ENCODE measurements around the gene PNPLA5.

DNA sequence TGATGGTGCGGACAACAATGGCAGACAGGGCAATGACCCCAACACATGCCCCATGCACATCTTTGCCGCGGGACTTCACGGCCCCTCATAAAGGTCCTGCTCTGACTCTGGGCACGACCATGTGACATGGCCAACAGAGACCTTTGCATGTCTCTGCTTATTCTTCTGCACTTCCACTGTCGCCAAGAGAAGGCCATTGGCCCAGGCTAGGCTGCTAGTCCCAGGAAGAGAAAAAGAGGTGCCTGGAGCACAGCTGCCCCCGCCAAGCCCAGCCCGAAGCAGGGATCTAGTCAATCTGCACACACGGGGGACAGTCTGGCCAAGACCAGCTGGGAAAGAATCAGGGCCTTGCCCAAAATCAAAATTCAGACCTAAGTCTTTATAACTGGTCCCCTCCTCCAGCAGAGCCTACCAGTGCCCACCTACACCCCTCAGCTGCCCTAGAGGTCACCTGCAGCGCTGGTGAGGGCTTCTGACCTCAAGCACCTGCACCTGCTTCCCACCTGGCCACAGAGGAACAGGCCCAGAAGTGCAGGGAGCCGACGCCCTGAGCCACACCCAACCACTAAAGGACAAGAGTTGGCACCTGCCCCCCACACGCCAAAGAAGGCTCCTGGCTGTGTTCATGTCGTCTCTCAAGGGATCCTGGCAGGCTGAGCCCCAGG lies 37.6 kb downstream of the PNPLA5 start:
- TF ChIP-seq, protein P1, sequence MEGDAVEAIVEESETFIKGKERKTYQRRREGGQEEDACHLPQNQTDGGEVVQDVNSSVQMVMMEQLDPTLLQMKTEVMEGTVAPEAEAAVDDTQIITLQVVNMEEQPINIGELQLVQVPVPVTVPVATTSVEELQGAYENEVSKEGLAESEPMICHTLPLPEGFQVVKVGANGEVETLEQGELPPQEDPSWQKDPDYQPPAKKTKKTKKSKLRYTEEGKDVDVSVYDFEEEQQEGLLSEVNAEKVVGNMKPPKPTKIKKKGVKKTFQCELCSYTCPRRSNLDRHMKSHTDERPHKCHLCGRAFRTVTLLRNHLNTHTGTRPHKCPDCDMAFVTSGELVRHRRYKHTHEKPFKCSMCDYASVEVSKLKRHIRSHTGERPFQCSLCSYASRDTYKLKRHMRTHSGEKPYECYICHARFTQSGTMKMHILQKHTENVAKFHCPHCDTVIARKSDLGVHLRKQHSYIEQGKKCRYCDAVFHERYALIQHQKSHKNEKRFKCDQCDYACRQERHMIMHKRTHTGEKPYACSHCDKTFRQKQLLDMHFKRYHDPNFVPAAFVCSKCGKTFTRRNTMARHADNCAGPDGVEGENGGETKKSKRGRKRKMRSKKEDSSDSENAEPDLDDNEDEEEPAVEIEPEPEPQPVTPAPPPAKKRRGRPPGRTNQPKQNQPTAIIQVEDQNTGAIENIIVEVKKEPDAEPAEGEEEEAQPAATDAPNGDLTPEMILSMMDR (conservative IDR thresholded peaks at IDR 0.05; ENCODE audit: low read depth, low read length): no peak
- TF ChIP-seq EZH2phosphoT487 (IDR thresholded peaks at IDR 0.05; ENCODE audit: borderline replicate concordance, low read length): no peak
- no peak for TF ChIP-seq EZH2 (IDR thresholded peaks at IDR 0.05; ENCODE audit: low read length, unreplicated experiment)
